ENCODE data around the gene MUC5AC.

MUC5AC gene

GRCh38 chr11:1218788-1219445 lies 61.2 kb downstream of the MUC5AC start:
- in situ Hi-C loops (cut with HindIII; ENCODE audit: low pct_ligation_motif_present, low pct_unique_long_range_greater_than_20kb, low sequenced_read_pairs), result no loop called here
- DNase-seq, result no peak

- in situ Hi-C loops (cut with HindIII; ENCODE audit: low pct_ligation_motif_present, low pct_unique_long_range_greater_than_20kb, low sequenced_read_pairs), result no loop called here
- no peak for DNase-seq
These were observed 61.7 kb downstream of the MUC5AC start for GRCh38 chr11:1219446-1219833.

- in situ Hi-C loops (cut with HindIII; ENCODE audit: low pct_ligation_motif_present, low pct_unique_long_range_greater_than_20kb, low sequenced_read_pairs), result no loop called here
- no peak for DNase-seq
These were observed 62.4 kb downstream of the MUC5AC start for GRCh38 chr11:1219834-1220815.

- DNase-seq, result no peak
These were observed 63.4 kb downstream of the MUC5AC start for GRCh38 chr11:1220941-1221721.

GRCh38 chr11:1221848-1222311 lies 64.1 kb downstream of the MUC5AC start:
- DNase-seq, result no peak
- in situ Hi-C loops (cut with HindIII; ENCODE audit: low pct_ligation_motif_present, low pct_unique_long_range_greater_than_20kb, low sequenced_read_pairs), result no loop called here

More at GRCh38 chr11:1220941-1221721, 63.4 kb downstream of the MUC5AC start:
- in situ Hi-C loops (cut with HindIII; ENCODE audit: low pct_ligation_motif_present, low pct_unique_long_range_greater_than_20kb, low sequenced_read_pairs), result no loop called here

GRCh38 chr11:1222491-1223345 lies 65.0 kb downstream of the MUC5AC start, which contains the start of gene MUC5B:
TSS of gene MUC5B (plus strand) at chr11:1223066. CDS start at chr11:1223124, 58 bp downstream.
- in situ Hi-C loops (cut with HindIII; ENCODE audit: low pct_ligation_motif_present, low pct_unique_long_range_greater_than_20kb, low sequenced_read_pairs), result no loop called here

GRCh38 chr11:1223346-1224110 lies 65.8 kb downstream of the MUC5AC start:
- in situ Hi-C loops (cut with HindIII; ENCODE audit: low pct_ligation_motif_present, low pct_unique_long_range_greater_than_20kb, low sequenced_read_pairs), result no loop called here
- no peak for DNase-seq

More at GRCh38 chr11:1222491-1223345, 65.0 kb downstream of the MUC5AC start, which contains the start of gene MUC5B:
- DNase-seq, result no peak

- DNase-seq, result no peak
- in situ Hi-C loops (cut with HindIII; ENCODE audit: low pct_ligation_motif_present, low pct_unique_long_range_greater_than_20kb, low sequenced_read_pairs), result no loop called here
These were observed 66.3 kb downstream of the MUC5AC start for GRCh38 chr11:1224111-1224490.

GRCh38 chr11:1224491-1225385 lies 67.0 kb downstream of the MUC5AC start:
- in situ Hi-C loops (cut with HindIII; ENCODE audit: low pct_ligation_motif_present, low pct_unique_long_range_greater_than_20kb, low sequenced_read_pairs), result no loop called here
- DNase-seq, result no peak

- no peak for DNase-seq
- in situ Hi-C loops (cut with HindIII; ENCODE audit: low pct_ligation_motif_present, low pct_unique_long_range_greater_than_20kb, low sequenced_read_pairs), result no loop called here
These were observed 67.9 kb downstream of the MUC5AC start for GRCh38 chr11:1225386-1226225.

GRCh38 chr11:1226226-1226985 lies 68.7 kb downstream of the MUC5AC start:
- in situ Hi-C loops (cut with HindIII; ENCODE audit: low pct_ligation_motif_present, low pct_unique_long_range_greater_than_20kb, low sequenced_read_pairs), result no loop called here
- DNase-seq, result no peak

GRCh38 chr11:1226986-1227550 lies 69.3 kb downstream of the MUC5AC start:
- in situ Hi-C loops (cut with HindIII; ENCODE audit: low pct_ligation_motif_present, low pct_unique_long_range_greater_than_20kb, low sequenced_read_pairs), result no loop called here
- DNase-seq, result no peak

- in situ Hi-C loops (cut with HindIII; ENCODE audit: low pct_ligation_motif_present, low pct_unique_long_range_greater_than_20kb, low sequenced_read_pairs), result no loop called here
- DNase-seq, result no peak
These were observed 69.9 kb downstream of the MUC5AC start for GRCh38 chr11:1227551-1228100.

- in situ Hi-C loops (cut with HindIII; ENCODE audit: low pct_ligation_motif_present, low pct_unique_long_range_greater_than_20kb, low sequenced_read_pairs), result no loop called here
- no peak for DNase-seq
These were observed 70.5 kb downstream of the MUC5AC start for GRCh38 chr11:1228101-1228821.
